Astrocyte of the cerebellum (primary cell): ENCODE results near the gene RBM17.

ENCODE experiments used
- DNase-seq: peaks from one replicate; pipeline ENCODE4 v3.0.0-alpha.2; 2011; ENCODE audit warnings: low read depth
- H3K4me3 ChIP-seq: 2 replicates; pipeline ENCODE4 v1.5.1; 2011; ENCODE audit warnings: mild to moderate bottlenecking, low read depth, low read length, moderate library complexity
- in situ Hi-C: cut with HindIII; loops from 2 replicates; pipeline ENCODE4 v1.10.0; 2017; ENCODE audit warnings: low sequenced_read_pairs
- TF ChIP-seq, protein P1 (sequence below): IDR thresholded peaks from 2 replicates; pipeline ENCODE4 v1.5.1; 2012; ENCODE audit warnings: low read length, low read depth, moderate library complexity, mild to moderate bottlenecking; ENCODE audit errors: missing control alignments

Gene RBM17

GRCh38 chr10:6052247-6053221 lies 36.3 kb upstream of the RBM17 start:
- no peak overlapping the region for H3K4me3 ChIP-seq
- TF ChIP-seq, protein P1, sequence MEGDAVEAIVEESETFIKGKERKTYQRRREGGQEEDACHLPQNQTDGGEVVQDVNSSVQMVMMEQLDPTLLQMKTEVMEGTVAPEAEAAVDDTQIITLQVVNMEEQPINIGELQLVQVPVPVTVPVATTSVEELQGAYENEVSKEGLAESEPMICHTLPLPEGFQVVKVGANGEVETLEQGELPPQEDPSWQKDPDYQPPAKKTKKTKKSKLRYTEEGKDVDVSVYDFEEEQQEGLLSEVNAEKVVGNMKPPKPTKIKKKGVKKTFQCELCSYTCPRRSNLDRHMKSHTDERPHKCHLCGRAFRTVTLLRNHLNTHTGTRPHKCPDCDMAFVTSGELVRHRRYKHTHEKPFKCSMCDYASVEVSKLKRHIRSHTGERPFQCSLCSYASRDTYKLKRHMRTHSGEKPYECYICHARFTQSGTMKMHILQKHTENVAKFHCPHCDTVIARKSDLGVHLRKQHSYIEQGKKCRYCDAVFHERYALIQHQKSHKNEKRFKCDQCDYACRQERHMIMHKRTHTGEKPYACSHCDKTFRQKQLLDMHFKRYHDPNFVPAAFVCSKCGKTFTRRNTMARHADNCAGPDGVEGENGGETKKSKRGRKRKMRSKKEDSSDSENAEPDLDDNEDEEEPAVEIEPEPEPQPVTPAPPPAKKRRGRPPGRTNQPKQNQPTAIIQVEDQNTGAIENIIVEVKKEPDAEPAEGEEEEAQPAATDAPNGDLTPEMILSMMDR, result no peak
- no peak for DNase-seq
- in situ Hi-C loops, result no loop called here

GRCh38 chr10:6053303-6053702 lies 35.5 kb upstream of the RBM17 start:
- DNase-seq, result no peak
- in situ Hi-C loops, result no loop called here
- TF ChIP-seq, protein P1, result no peak
- no peak overlapping the region for H3K4me3 ChIP-seq

DNA sequence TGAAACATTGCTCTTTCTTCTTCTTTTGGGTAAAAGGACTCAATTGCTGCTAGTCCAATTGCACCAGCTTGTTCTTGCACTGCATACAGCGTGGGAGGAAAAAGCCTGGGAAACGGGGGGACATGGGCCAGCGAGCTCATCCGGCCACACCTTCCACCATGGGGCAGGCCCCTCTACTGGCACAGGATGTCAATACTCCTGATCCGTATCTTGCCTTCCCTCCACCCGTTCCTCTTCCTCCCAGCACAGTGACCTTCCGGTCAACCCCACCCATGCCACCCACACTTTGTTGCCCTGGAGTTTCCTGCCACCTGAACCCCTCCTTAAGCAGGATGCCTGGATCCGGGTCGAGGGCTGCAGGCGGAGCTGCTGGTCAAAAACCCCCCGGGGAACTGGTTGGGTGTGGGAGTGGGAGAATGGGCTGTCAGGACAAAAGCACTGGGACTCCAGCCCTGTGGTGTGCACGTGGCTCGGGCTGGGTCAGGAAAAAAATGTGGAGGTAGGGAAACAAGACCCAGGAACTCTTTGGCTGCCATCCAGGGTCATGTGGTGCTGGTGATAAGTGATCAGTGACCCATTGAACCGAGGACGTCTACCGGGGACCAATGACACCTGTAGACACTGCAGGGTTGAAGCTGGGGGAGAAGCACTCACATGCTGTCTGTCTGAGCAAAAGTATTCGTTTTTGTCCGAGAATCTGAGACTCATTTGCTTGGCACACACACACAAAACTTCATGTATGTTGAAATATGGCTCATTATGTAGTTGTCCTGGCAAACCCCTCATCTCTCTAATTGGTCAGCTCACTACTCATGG lies 34.8 kb upstream of the RBM17 start:
- in situ Hi-C loops, result no loop called here
- DNase-seq, result no peak
- TF ChIP-seq, protein P1, result no peak
- H3K4me3 ChIP-seq, result no peak overlapping the region

DNA sequence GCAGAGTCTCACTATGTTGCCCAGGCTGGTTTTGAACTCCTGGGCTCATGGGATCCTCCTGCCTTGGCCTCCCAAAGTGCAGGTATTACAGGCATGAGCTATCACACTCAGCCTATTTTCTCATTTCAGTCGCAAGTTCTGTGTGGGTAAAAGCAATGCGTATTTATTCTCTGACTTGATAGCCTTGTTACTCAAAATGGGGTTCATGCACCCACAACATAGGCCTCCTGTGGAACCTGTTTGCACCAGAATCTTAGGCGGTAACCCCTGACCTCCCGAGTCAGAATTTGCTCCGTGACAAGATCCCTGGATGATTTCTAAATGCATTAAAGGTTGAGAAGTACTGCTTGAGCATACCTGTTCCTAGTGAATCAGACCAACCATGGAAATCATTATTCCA lies 34.0 kb upstream of the RBM17 start:
- TF ChIP-seq, protein P1, result no peak

GRCh38 chr10:6055929-6056328 lies 32.9 kb upstream of the RBM17 start:
- no peak for DNase-seq
- H3K4me3 ChIP-seq, result no peak overlapping the region
- TF ChIP-seq, protein P1, result no peak
- in situ Hi-C loops, result no loop called here

More for the DNA sequence above, 34.0 kb upstream of the RBM17 start:
- in situ Hi-C loops, result no loop called here
- no peak for DNase-seq
- no peak overlapping the region for H3K4me3 ChIP-seq

DNA sequence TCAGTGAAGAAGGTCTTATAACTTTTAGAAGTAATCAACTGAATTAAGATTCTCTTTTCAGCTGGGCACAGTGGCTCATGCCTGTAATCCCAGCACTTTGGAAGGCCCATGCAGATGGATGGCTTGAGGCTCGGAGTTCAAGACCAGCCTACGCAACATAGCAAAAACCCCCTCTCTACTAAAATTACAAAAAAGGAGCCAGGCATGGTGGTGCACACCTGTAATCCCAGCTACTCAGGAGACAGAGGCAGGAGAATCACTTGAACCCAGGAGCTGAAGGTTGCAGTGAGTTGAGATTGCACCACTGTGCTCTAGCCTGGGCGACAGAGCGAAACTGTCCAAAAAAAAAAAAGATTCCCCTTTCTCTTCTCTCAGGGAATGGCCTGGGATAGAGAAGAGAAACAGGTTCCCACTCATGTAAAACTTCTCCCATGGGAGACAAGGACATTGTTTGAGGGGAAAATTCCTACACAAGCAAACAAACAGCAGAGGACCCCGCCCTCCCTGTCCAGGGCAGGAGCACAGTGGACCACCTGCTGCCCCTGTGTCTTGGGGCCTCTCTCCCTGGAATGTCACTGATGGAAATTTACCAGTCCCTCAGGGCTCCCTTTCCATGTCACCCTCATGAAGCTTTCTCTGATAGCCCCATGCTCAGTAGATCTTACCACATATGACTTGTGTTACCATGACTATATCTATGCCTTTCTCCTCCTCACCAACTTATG lies 32.3 kb upstream of the RBM17 start:
- H3K4me3 ChIP-seq, result no peak overlapping the region
- TF ChIP-seq, protein P1, result no peak
- DNase-seq, result no peak
- in situ Hi-C loops, result no loop called here
